HEK293 (cell line): Measurements from ENCODE around the gene C1orf141.

Source experiments
- IKZF3 ChIP-seq: fragments of 450-650 bp; IDR thresholded peaks from 2 replicates; pipeline ENCODE4 v1.5.0; 2018; ENCODE audit warnings: missing biosample characterization, mild to moderate bottlenecking, missing genetic modification characterization, moderate library complexity
- KLF9 ChIP-seq: fragments of 450-650 bp; formaldehyde crosslinking; IDR thresholded peaks from 2 replicates; pipeline ENCODE4 v1.5.1; 2016; ENCODE audit warnings: missing biosample characterization, missing genetic modification characterization, low read depth
- OSR2 ChIP-seq: fragments of 450-650 bp; formaldehyde crosslinking; IDR thresholded peaks from 2 replicates; pipeline ENCODE4 v1.5.1; 2016; ENCODE audit warnings: missing biosample characterization, missing genetic modification characterization
- ZNF10 ChIP-seq: fragments of 450-650 bp; formaldehyde crosslinking; IDR thresholded peaks from 2 replicates; pipeline ENCODE4 v1.5.1; 2017; ENCODE audit warnings: missing biosample characterization, missing genetic modification characterization
- ZNF174 ChIP-seq: fragments of 450-650 bp; formaldehyde crosslinking; IDR thresholded peaks from 2 replicates; pipeline ENCODE4 v1.5.0; 2017; ENCODE audit warnings: missing biosample characterization, mild to moderate bottlenecking, missing genetic modification characterization
- ZNF184 ChIP-seq: fragments of 450-650 bp; IDR thresholded peaks from 2 replicates; pipeline ENCODE4 v1.5.1; 2018; ENCODE audit warnings: missing biosample characterization, mild to moderate bottlenecking, missing genetic modification characterization
- ZNF274 ChIP-seq, 2 experiments: fragments of 200-500 bp in 1 of 2; fragments of 450-650 bp in 1 of 2; sonication (Bioruptor generic) in 1 of 2; formaldehyde crosslinking in 1 of 2; IDR thresholded peaks; 2 replicates each; pipeline versions ENCODE4 v1.5.1 to v1.6.1; 2014 to 2016; ENCODE audit warnings: borderline replicate concordance in 1 of 2, inconsistent platforms in 1 of 2, low read length in 1 of 2, missing biosample characterization in 1 of 2, missing genetic modification characterization in 1 of 2
- ZNF350 ChIP-seq: fragments of 450-650 bp; formaldehyde crosslinking; IDR thresholded peaks from 2 replicates; pipeline ENCODE4 v1.5.0; 2017; ENCODE audit warnings: missing biosample characterization, mild to moderate bottlenecking, missing genetic modification characterization
- ZNF501 ChIP-seq: fragments of 450-650 bp; formaldehyde crosslinking; IDR thresholded peaks from 2 replicates; pipeline ENCODE4 v1.5.1; 2016; ENCODE audit warnings: missing biosample characterization, missing genetic modification characterization
- ZNF600 ChIP-seq: fragments of 450-650 bp; formaldehyde crosslinking; IDR thresholded peaks from 2 replicates; pipeline ENCODE4 v1.5.1; 2016; ENCODE audit warnings: missing biosample characterization, missing genetic modification characterization
- ZNF629 ChIP-seq: fragments of 450-650 bp; formaldehyde crosslinking; IDR thresholded peaks from 2 replicates; pipeline ENCODE4 v1.5.1; 2017; ENCODE audit warnings: missing biosample characterization, missing genetic modification characterization
- ZNF677 ChIP-seq: fragments of 450-650 bp; IDR thresholded peaks from 2 replicates; pipeline ENCODE4 v1.5.0; 2018; ENCODE audit warnings: missing biosample characterization, mild to moderate bottlenecking, missing genetic modification characterization, moderate library complexity
- TF ChIP-seq, protein P1 (sequence below): fragments of 450-650 bp; formaldehyde crosslinking; IDR thresholded peaks from 2 replicates; pipeline ENCODE4 v1.5.1; 2016; ENCODE audit warnings: missing biosample characterization, missing genetic modification characterization
- TF ChIP-seq, protein P2 (sequence below): sonication (generic); formaldehyde crosslinking; IDR thresholded peaks from 2 replicates; pipeline ENCODE4 v1.8.1; 2022; ENCODE audit warnings: mild to moderate bottlenecking, moderate library complexity, missing genetic modification reagents

DNA sequence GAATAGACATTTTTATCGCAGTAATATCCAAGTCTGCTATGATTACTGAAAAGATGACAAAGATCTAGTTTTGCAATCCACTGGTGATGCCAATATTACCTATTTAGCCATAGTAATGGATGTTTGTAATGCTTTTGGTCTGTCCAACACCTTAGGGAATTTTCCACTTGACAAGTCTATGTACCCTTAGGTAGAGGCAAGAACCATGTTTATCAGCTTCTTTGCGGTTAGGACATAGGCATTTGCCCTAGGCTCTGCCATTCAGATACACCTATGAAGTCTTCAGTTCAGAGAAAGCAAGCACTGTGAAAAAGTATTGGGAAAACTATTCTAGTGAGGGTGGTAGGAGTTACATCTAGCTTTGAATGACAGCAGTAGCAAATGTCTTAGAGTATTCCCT lies 40.6 kb downstream of the C1orf141 start:
- TF ChIP-seq ZNF274 (IDR thresholded peaks at IDR 0.05; ENCODE audit: low read length) = no peak
- TF ChIP-seq ZNF274 (tag by site-specific recombination; IDR thresholded peaks at IDR 0.05; ENCODE audit: borderline replicate concordance) = no peak
- TF ChIP-seq, protein P1, sequence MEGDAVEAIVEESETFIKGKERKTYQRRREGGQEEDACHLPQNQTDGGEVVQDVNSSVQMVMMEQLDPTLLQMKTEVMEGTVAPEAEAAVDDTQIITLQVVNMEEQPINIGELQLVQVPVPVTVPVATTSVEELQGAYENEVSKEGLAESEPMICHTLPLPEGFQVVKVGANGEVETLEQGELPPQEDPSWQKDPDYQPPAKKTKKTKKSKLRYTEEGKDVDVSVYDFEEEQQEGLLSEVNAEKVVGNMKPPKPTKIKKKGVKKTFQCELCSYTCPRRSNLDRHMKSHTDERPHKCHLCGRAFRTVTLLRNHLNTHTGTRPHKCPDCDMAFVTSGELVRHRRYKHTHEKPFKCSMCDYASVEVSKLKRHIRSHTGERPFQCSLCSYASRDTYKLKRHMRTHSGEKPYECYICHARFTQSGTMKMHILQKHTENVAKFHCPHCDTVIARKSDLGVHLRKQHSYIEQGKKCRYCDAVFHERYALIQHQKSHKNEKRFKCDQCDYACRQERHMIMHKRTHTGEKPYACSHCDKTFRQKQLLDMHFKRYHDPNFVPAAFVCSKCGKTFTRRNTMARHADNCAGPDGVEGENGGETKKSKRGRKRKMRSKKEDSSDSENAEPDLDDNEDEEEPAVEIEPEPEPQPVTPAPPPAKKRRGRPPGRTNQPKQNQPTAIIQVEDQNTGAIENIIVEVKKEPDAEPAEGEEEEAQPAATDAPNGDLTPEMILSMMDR = no peak
- TF ChIP-seq OSR2 (tag by site-specific recombination) = no peak
- TF ChIP-seq ZNF350 (tag by site-specific recombination) = no peak
- TF ChIP-seq ZNF677 = no peak
- no peak for TF ChIP-seq ZNF600 (tag by site-specific recombination)
- TF ChIP-seq ZNF501 (tag by site-specific recombination) = no peak
- no peak for TF ChIP-seq ZNF629 (tag by site-specific recombination)
- TF ChIP-seq KLF9 (tag by site-specific recombination) = no peak
- no peak for TF ChIP-seq ZNF10 (tag by site-specific recombination)
- TF ChIP-seq ZNF184 (tag by site-specific recombination) = no peak
- no peak for TF ChIP-seq ZNF174
- no peak for TF ChIP-seq IKZF3 (tag by site-specific recombination)
- TF ChIP-seq, protein P2, sequence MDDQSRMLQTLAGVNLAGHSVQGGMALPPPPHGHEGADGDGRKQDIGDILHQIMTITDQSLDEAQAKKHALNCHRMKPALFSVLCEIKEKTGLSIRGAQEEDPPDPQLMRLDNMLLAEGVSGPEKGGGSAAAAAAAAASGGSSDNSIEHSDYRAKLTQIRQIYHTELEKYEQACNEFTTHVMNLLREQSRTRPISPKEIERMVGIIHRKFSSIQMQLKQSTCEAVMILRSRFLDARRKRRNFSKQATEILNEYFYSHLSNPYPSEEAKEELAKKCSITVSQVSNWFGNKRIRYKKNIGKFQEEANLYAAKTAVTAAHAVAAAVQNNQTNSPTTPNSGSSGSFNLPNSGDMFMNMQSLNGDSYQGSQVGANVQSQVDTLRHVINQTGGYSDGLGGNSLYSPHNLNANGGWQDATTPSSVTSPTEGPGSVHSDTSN = no peak
